Brain pericyte (primary cell): ENCODE measurements around the gene RAB14.
"Not testable (repeated sequence)": the region's sequence is repeated elsewhere in the genome, so short reads cannot be mapped to it uniquely, and the experiment has no call there.

Experiments used
- DNase-seq: peaks from one replicate; pipeline ENCODE4 v3.0.0-alpha.2; 2012; ENCODE audit warnings: low read depth, low spot score

Gene RAB14

GRCh38 chr9:121191235-121191634, 10.4 kb downstream of the RAB14 start:
- DNase-seq, result no peak

- DNase-seq, result no peak
Measured at GRCh38 chr9:121189660-121190059, 12.0 kb downstream of the RAB14 start.

DNA sequence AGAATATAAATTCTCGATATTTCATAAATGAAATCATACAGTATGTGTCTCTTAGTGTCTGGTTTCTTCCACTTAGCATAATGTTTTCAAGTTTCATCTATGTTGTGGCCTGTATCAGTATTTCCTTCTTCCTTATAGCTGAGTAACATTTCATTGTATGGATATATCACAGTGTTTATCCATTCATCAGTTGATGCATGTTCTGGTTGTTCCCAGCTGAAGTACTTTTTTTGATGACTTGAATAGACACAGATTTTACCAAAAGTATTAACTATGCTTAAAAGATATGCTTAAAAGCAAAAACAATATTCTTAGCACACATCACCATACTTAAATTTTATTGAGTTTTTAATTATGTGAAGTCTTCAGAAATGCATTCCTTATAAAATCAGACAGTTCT, 12.7 kb downstream of the RAB14 start:
- DNase-seq, result no peak

GRCh38 chr9:121187636-121188305, 13.9 kb downstream of the RAB14 start:
- no peak for DNase-seq

- DNase-seq, result no peak
Measured at GRCh38 chr9:121185774-121186403, 15.8 kb downstream of the RAB14 start.

DNA sequence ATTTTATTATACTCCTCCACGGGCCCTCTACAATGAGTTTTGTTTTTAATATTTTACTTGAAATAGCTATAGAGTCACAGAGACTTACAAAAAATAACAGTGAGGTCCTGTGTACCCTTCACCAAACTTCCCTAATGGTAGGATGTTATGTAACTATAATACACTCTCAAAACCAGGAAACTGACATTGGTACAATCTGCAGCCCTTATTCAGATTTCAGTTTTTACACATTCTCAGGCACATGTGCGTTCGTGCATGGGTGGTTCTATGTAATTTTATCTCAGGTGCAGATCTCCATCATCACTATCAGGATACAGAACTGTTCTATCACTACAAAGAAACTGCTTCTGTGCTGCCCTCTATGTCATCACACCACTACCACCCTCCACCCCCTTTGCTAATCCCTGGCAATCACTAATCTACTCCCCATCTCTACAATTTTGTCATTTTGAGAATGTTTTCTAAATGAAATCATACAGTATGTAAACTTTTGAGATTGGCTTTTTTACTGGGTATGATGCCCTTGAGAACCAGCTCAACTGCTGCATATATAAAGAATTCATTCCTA, 16.4 kb downstream of the RAB14 start:
- DNase-seq, result no peak

DNA sequence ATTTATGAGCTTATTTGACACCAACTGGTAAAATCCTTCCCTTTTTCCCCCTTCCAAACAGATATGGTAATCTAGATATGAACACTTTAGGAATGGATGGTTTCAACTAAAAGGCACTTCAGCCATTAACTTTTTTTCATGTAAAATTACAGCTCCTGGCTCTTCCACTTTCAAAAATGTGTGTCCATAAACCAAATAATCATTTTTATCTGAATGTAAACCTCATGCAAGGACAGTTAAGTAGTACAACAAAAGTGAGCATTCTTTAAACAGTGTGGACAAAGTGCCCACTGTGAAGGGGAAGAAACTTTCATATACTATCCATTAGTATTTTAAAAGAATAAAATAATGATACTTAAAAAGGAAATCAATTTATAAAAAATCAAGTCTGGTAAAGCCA, 17.2 kb downstream of the RAB14 start:
- DNase-seq, result no peak

GRCh38 chr9:121183666-121184423, 17.8 kb downstream of the RAB14 start:
- DNase-seq, result no peak

DNA sequence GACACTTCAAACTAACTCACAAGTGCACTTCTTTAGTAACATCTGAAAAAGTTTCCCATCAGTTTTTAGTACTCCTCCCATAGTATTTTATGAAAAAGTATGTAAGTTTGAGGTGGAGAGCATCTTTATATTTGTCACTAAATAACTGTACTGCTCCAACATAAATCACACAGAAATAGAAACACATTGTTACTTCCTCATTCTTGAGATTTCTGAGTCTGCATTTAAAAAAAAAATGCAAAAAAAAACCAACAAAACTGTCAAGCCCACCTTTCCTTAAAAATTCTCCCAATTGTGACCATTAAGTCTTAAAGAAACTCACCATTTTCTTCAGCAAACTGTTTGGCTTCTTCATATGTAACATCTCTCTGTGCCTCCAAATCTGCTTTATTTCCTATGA, 18.7 kb downstream of the RAB14 start:
- DNase-seq, result no peak

DNA sequence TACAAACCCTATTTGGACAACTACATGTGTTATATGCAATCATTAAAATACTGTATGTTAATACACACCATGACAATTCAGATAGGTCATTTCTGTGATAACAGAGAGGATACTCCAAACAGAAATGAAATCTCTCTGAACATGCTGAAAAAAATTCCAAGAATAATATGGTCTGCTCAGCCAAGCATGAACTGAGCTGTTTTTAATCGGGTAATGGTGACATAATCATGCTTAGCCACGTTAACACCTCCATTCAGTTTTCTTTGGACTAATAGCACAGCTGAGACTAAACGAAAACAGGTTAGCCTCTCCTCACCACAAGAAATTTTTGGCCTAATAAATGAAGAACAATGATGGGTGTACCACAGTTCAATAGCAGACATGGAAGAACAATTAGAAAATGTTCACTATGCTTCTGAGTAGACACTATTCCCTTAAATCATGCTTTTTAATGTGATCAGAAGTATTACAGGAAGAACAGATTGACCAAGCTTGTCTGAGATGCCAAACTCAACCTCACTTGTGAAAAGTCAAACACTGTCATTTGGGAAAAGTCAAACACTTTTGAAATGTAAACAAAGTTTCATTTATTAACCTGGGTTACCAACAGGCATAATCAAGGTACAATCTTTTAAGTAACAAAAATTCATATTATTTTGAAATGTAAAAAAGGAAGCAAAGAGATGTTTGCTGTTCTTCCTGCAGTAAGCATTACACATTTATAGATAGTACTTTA, 19.4 kb downstream of the RAB14 start:
- DNase-seq, result no peak

GRCh38 chr9:121179930-121180681, 21.6 kb downstream of the RAB14 start:
- no peak for DNase-seq

DNA sequence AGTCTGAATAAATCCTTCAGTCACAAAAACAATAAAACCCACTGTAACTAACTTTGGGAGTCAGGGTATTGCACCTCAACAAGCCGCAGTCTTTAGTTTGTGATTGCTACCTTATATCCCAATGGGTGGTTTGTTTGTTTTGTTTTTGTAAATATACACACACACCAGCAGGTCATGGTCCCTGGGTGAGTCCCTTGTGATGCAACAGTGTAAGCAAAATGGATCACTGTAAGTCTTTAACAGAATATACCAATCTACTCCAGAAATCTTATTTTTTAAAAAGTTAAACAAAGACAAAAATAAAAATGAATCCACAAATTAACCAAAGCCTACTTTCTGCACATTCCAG, 22.3 kb downstream of the RAB14 start:
- DNase-seq, result not testable (repeated sequence)

- no peak for DNase-seq
Measured at GRCh38 chr9:121178676-121179372, 22.8 kb downstream of the RAB14 start.

DNA sequence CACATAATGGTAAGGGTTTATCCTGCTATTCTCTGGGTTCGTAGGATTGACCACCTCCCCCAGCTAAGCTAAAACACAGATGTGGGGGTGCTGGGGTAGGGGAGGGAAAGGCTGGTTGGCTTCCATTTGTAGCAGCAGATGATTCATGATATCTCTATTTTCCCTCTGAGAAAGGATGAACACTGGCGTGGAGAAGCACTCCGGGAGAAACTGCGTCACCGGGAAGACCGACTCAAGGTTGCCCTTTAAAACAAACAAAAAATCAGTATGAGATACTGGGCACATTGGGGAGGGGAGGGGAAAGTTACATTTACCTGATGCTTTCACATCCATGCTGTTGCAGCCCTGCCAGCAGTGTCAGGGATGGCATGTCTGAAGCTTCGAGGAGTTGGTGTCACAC, 28.2 kb downstream of the RAB14 start:
- no peak for DNase-seq

GRCh38 chr9:121172726-121173487, 28.8 kb downstream of the RAB14 start:
- no peak for DNase-seq

GRCh38 chr9:121171236-121171635, 30.4 kb downstream of the RAB14 start:
- DNase-seq, result no peak

DNA sequence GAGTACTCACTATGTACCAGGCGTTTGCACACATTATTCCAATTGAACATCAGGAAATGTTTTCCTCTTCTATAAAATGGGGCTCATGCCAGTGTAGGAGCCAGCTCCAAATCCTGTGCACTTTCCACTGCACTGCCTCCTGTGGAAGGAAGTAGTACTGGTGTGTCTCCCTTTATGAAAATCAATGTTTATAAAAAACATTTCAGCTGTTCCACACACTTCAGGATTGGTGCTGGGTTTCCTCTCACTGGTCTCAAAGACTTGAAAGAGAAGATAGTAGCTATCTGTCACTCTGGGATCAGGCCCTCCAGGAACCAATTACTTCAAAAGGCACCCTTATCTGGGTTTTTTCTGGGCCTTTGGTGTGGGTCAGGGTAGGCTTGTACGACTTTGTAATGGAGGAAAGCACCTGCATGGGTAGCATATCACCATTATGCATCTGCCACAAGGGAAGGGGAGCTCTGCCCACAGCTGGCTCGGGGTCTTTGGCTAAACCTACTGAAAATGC, 32.5 kb downstream of the RAB14 start:
- DNase-seq, result no peak

DNA sequence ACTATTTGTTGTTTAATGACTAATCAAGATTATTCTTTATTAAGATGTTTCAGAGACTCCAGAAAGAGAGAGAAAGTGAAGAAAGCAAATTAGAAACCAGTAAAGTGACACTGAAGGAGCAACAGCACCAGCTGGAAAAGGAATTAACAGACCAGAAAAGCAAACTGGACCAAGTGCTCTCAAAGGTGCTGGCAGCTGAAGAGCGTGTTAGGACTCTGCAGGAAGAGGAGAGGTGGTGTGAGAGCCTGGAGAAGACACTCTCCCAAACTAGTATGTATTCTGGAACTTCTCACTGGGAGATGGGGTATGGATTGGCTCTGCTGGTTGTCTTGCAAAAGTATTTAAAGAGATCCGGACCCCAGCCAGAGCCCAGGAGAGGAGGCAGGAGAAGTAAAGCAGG, 33.6 kb downstream of the RAB14 start:
- DNase-seq, result no peak

DNA sequence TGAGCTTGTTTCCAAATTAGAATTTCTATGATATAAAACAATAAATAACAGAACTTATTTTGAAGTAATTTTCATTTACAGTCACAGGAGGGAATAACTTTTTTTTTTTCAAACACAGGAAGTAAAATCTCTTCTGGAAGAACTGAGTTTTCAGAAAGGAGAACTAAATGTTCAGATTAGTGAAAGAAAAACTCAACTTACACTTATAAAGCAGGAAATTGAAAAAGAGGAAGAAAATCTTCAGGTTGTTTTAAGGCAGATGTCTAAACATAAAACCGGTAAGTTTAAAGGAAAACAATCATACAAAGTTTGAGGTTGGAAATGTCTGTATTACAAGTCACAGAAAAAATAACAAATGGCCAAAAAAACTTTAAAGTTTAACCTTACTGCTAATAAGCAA, 41.6 kb downstream of the RAB14 start:
- no peak for DNase-seq

DNA sequence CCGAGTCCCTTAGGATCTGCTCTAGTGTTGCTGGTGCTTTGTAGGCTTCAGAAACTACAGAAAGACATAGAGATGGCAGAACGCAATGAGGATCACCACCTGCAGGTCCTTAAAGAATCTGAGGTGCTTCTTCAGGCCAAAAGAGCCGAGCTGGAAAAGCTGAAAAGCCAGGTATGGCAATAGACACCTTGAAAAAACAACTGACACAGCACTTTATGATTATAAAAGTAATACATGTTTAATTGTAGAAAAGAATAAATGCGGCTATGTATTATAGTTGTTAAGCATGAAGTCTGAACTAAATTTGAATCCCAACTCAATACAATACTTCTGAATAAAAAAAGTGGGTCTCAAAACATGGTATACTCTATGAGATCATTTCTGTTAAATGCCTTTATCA, 43.7 kb downstream of the RAB14 start:
- no peak for DNase-seq
